Measurements from ENCODE around the gene OSCP1. TPM values are rescaled to one million over a fixed set of nuclear protein-coding genes. Genes with fewer than 3 reads are reported as not detected.
"Not testable (repeated sequence)": the region's sequence is repeated elsewhere in the genome, so short reads cannot be mapped to it uniquely, and the experiment has no call there.

Gene OSCP1
- polyA plus RNA-seq (ENCODE audit: insufficient read length in 10 of 10) = 1 to 10 TPM; 4.3 to 7.0 (median 5.5) TPM
- long read RNA-seq, donor 1, partial matches to known transcripts = 0 of 1 reads
- long read RNA-seq, donor 1, other reads (novel, unspliced or antisense) = 0 of 1 reads
- long read RNA-seq, donor 2, partial matches to known transcripts = 0 of 2 reads
- long read RNA-seq, donor 2, other reads (novel, unspliced or antisense) = 0 of 2 reads
- long read RNA-seq, donor 3 = 0 reads
- long read RNA-seq, donor 4, partial matches to known transcripts = 0 of 1 reads
- long read RNA-seq, donor 4, other reads (novel, unspliced or antisense) = 0 of 1 reads
- long read RNA-seq, donor 5 = 0 reads
- long read RNA-seq, donor 6 = 0 reads
- long read RNA-seq, donor 7, partial matches to known transcripts = 0 of 2 reads
- long read RNA-seq, donor 7, other reads (novel, unspliced or antisense) = 0 of 2 reads
- long read RNA-seq, donor 8 = 0 reads
- long read RNA-seq, donor 9 = 0 reads

- peak; percentile 96 to 98 (median 97) for DNase-seq
Measured at GRCh38 chr1:36450270-36450918, at the start of gene OSCP1. Gene OSCP1, minus strand, starts transcription at chr1:36450451. Its CDS starts 82 bp downstream, at chr1:36450369.

GRCh38 chr1:36497207-36497606 lies 47.0 kb upstream of the OSCP1 start:
- DNase-seq = no peak

- DNase-seq = no peak
Measured at GRCh38 chr1:36494971-36495370, 44.7 kb upstream of the OSCP1 start.

GRCh38 chr1:36493524-36493923 lies 43.3 kb upstream of the OSCP1 start:
- DNase-seq = no peak

GRCh38 chr1:36492491-36492890 lies 42.2 kb upstream of the OSCP1 start:
- DNase-seq = no peak

- not testable (repeated sequence) for DNase-seq
Measured at GRCh38 chr1:36489258-36490051, 39.2 kb upstream of the OSCP1 start.

GRCh38 chr1:36487906-36488305 lies 37.7 kb upstream of the OSCP1 start:
- no peak for DNase-seq

- not testable (repeated sequence) for DNase-seq
Measured at GRCh38 chr1:36487336-36487725, 37.1 kb upstream of the OSCP1 start.

GRCh38 chr1:36486439-36487335 lies 36.4 kb upstream of the OSCP1 start:
- DNase-seq = peak in 1 of 3 donors; percentile 27

GRCh38 chr1:36486093-36486438 lies 35.8 kb upstream of the OSCP1 start:
- DNase-seq = no peak

GRCh38 chr1:36484099-36484498 lies 33.8 kb upstream of the OSCP1 start:
- no peak for DNase-seq

- no peak for DNase-seq
Measured at GRCh38 chr1:36482724-36483388, 32.6 kb upstream of the OSCP1 start, which contains the start of gene CSF3R. Gene CSF3R, minus strand, starts transcription at chr1:36482913. Its CDS starts 3,417 bp downstream, at chr1:36479496.

- DNase-seq = peak in 1 of 3 donors; percentile 28
Measured at GRCh38 chr1:36481771-36482723, 31.8 kb upstream of the OSCP1 start.

GRCh38 chr1:36481091-36481490 lies 30.8 kb upstream of the OSCP1 start:
- no peak for DNase-seq

GRCh38 chr1:36480161-36480560 lies 29.9 kb upstream of the OSCP1 start:
- no peak for DNase-seq

- no peak for DNase-seq
Measured at GRCh38 chr1:36479505-36480051, 29.3 kb upstream of the OSCP1 start.

- DNase-seq = not testable (repeated sequence)
Measured at GRCh38 chr1:36477615-36478014, 27.4 kb upstream of the OSCP1 start.

- no peak for DNase-seq
Measured at GRCh38 chr1:36476945-36477344, 26.7 kb upstream of the OSCP1 start.
